ENCODE data around the gene FYN. TPM values are rescaled to one million over a fixed set of nuclear protein-coding genes. Genes with fewer than 3 reads are reported as not detected.

Gene FYN
- total RNA-seq, 1 experiment from 2014 or later = 18.5 TPM

DNA sequence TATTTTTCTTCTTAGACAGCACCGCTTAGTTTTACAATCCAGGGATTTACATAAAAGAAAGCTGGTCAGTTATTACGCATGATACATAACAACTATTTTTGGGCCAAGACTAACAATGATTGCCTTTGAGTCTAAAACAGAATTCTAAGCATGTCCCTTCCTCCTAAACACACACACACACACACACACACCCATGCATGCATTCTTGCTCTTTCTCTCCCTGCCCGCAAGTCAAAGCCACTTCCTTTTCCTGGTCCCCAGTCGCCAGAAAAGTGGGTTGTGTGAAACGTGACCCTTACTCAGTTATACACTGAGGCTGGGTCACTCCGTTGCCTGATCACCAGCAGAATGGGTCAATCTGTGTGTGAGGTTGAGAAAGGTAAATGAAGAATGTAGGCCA, 31.4 kb downstream of the FYN start:
- POLR2A ChIA-PET = no interaction called here
- TF ChIP-seq EGR1 (IDR thresholded peaks at IDR 0.05; ENCODE audit: low read depth) = no peak
- TF ChIP-seq, protein P1, sequence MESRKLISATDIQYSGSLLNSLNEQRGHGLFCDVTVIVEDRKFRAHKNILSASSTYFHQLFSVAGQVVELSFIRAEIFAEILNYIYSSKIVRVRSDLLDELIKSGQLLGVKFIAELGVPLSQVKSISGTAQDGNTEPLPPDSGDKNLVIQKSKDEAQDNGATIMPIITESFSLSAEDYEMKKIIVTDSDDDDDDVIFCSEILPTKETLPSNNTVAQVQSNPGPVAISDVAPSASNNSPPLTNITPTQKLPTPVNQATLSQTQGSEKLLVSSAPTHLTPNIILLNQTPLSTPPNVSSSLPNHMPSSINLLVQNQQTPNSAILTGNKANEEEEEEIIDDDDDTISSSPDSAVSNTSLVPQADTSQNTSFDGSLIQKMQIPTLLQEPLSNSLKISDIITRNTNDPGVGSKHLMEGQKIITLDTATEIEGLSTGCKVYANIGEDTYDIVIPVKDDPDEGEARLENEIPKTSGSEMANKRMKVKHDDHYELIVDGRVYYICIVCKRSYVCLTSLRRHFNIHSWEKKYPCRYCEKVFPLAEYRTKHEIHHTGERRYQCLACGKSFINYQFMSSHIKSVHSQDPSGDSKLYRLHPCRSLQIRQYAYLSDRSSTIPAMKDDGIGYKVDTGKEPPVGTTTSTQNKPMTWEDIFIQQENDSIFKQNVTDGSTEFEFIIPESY (IDR thresholded peaks at IDR 0.05; ENCODE audit: extremely low read depth, insufficient replicate concordance, low read length) = no peak
- TF ChIP-seq SRF (IDR thresholded peaks at IDR 0.05; ENCODE audit: low read depth) = no peak

DNA sequence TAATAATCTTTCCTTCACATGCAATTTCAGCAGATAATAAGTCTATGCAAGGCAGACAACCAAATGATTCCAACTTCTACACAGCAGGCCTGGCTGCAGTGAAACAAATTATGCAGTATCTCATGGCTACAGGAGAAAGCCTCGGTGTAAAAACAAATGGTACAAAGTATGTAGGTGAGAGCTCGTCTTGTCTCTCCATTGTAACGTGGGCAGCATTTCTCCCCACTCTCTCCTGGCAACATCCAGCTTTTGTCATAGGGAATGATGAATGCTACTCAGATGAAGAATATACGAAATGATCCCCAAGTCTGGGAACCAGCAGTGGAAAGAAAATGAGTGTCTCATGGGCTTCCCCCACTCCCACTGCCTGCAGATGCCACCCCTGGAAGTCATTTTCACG, 32.4 kb downstream of the FYN start:
- H3K79me2 ChIP-seq (ENCODE audit: insufficient read depth, low read length) = no peaks in the 10 kb centered on the region
- H3K4me3 ChIP-seq (replicated peaks in 1 of 2; ENCODE audit: low read depth in 1 of 2, low read length in 2 of 2) = no peak overlapping the region
- ChIA-PET POLR2A (no interaction called here), RAD21 (ENCODE audit: low non-redundant PET in 1 of 2, low total read pairs in 2 of 2, uncharacterized antibody in 2 of 2, unreplicated experiment in 2 of 2) (no interaction called here), CTCF (no interaction called here)
- DNase-seq (ENCODE audit: low read depth, low spot score) (no peak), ATAC-seq (no peak)
- H2AFZ ChIP-seq (ENCODE audit: low read depth, low read length, poor library complexity, severe bottlenecking) = no peak overlapping the region
- no peak overlapping the region for H3K27ac ChIP-seq (ENCODE audit: low read depth, low read length)
- H3K36me3 ChIP-seq (ENCODE audit: control insufficient read depth in 1 of 2, insufficient read depth in 2 of 2, low read length in 2 of 2) = no peaks in the 10 kb centered on the region
- no peak overlapping the region for H3K9ac ChIP-seq (ENCODE audit: low read length)
- BruUV-seq (replicated peaks) = no TSS peak
- intact Hi-C loops (cut with micrococcal nuclease) = no loop called here
- no peak overlapping the region for H3K4me2 ChIP-seq (ENCODE audit: low read length)
- no peaks in the 10 kb centered on the region for H3K4me1 ChIP-seq (ENCODE audit: control insufficient read depth in 1 of 2, insufficient read depth in 2 of 2, low read length in 2 of 2)
- H3K9me3 ChIP-seq (ENCODE audit: control insufficient read depth in 1 of 2, insufficient read depth in 1 of 2, low read depth in 1 of 2, low read length in 2 of 2) = no peaks in the 10 kb centered on the region
- no peaks in the 10 kb centered on the region for H3K9me2 ChIP-seq (ENCODE audit: insufficient read depth)
- no peaks in the 10 kb centered on the region for H3K27me3 ChIP-seq (ENCODE audit: insufficient read depth, low read length)
- H4K20me1 ChIP-seq (ENCODE audit: insufficient read depth) = no peaks in the 10 kb centered on the region
- TF ChIP-seq, protein P2, sequence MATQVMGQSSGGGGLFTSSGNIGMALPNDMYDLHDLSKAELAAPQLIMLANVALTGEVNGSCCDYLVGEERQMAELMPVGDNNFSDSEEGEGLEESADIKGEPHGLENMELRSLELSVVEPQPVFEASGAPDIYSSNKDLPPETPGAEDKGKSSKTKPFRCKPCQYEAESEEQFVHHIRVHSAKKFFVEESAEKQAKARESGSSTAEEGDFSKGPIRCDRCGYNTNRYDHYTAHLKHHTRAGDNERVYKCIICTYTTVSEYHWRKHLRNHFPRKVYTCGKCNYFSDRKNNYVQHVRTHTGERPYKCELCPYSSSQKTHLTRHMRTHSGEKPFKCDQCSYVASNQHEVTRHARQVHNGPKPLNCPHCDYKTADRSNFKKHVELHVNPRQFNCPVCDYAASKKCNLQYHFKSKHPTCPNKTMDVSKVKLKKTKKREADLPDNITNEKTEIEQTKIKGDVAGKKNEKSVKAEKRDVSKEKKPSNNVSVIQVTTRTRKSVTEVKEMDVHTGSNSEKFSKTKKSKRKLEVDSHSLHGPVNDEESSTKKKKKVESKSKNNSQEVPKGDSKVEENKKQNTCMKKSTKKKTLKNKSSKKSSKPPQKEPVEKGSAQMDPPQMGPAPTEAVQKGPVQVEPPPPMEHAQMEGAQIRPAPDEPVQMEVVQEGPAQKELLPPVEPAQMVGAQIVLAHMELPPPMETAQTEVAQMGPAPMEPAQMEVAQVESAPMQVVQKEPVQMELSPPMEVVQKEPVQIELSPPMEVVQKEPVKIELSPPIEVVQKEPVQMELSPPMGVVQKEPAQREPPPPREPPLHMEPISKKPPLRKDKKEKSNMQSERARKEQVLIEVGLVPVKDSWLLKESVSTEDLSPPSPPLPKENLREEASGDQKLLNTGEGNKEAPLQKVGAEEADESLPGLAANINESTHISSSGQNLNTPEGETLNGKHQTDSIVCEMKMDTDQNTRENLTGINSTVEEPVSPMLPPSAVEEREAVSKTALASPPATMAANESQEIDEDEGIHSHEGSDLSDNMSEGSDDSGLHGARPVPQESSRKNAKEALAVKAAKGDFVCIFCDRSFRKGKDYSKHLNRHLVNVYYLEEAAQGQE (IDR thresholded peaks at IDR 0.05; ENCODE audit: low read depth) = no peak
- TF ChIP-seq FOSL1 (IDR thresholded peaks at IDR 0.05; ENCODE audit: low read depth) = no peak
- no peak for TF ChIP-seq ELF1 (IDR thresholded peaks at IDR 0.05; ENCODE audit: borderline replicate concordance, low read depth)
- no peak for TF ChIP-seq ZNF274 (IDR thresholded peaks at IDR 0.05; ENCODE audit: low read depth, low read length)
- TF ChIP-seq EZH2phosphoT487 (IDR thresholded peaks at IDR 0.05; ENCODE audit: borderline replicate concordance) = no peak
- TF ChIP-seq, protein P3, sequence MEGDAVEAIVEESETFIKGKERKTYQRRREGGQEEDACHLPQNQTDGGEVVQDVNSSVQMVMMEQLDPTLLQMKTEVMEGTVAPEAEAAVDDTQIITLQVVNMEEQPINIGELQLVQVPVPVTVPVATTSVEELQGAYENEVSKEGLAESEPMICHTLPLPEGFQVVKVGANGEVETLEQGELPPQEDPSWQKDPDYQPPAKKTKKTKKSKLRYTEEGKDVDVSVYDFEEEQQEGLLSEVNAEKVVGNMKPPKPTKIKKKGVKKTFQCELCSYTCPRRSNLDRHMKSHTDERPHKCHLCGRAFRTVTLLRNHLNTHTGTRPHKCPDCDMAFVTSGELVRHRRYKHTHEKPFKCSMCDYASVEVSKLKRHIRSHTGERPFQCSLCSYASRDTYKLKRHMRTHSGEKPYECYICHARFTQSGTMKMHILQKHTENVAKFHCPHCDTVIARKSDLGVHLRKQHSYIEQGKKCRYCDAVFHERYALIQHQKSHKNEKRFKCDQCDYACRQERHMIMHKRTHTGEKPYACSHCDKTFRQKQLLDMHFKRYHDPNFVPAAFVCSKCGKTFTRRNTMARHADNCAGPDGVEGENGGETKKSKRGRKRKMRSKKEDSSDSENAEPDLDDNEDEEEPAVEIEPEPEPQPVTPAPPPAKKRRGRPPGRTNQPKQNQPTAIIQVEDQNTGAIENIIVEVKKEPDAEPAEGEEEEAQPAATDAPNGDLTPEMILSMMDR (IDR thresholded peaks at IDR 0.05 in 2 of 3, conservative IDR thresholded peaks at IDR 0.05 in 1 of 3; ENCODE audit: borderline replicate concordance in 1 of 3, insufficient read depth in 1 of 3, low read depth in 2 of 3, low read length in 2 of 3) = no peak
- TF ChIP-seq ZFX (IDR thresholded peaks at IDR 0.05) = no peak
- no peak for TF ChIP-seq TCF7L2 (IDR thresholded peaks at IDR 0.05; ENCODE audit: borderline replicate concordance, extremely low read depth, insufficient read depth, insufficient read length)
- TF ChIP-seq YY1 (IDR thresholded peaks at IDR 0.05; ENCODE audit: extremely low read depth, insufficient replicate concordance, low read depth, low read length) = no peak
- no peak for TF ChIP-seq SIN3A (IDR thresholded peaks at IDR 0.05; ENCODE audit: low read depth)

More for the DNA sequence above, 31.4 kb downstream of the FYN start:
- no peaks in the 10 kb centered on the region for H3K27me3 ChIP-seq (ENCODE audit: insufficient read depth, low read length)
- no peaks in the 10 kb centered on the region for H3K9me2 ChIP-seq (ENCODE audit: insufficient read depth)
- ChIA-PET RAD21 (ENCODE audit: low non-redundant PET in 1 of 2, low total read pairs in 2 of 2, uncharacterized antibody in 2 of 2, unreplicated experiment in 2 of 2) (no interaction called here), CTCF (no interaction called here)
- intact Hi-C loops (cut with micrococcal nuclease) = loop anchor here (1.0 kb wide), 1 partner anchor 21 kb away; no protein-coding TSS in a partner anchor
- no peaks in the 10 kb centered on the region for H3K79me2 ChIP-seq (ENCODE audit: insufficient read depth, low read length)
- no peak overlapping the region for H3K4me3 ChIP-seq (replicated peaks in 1 of 2; ENCODE audit: low read depth in 1 of 2, low read length in 2 of 2)
- H3K9ac ChIP-seq (ENCODE audit: low read length) = no peak overlapping the region
- no peak overlapping the region for H2AFZ ChIP-seq (ENCODE audit: low read depth, low read length, poor library complexity, severe bottlenecking)
- no peaks in the 10 kb centered on the region for H3K9me3 ChIP-seq (ENCODE audit: control insufficient read depth in 1 of 2, insufficient read depth in 1 of 2, low read depth in 1 of 2, low read length in 2 of 2)
- no peaks in the 10 kb centered on the region for H3K4me1 ChIP-seq (ENCODE audit: control insufficient read depth in 1 of 2, insufficient read depth in 2 of 2, low read length in 2 of 2)
- H3K4me2 ChIP-seq (ENCODE audit: low read length) = no peak overlapping the region
- DNase-seq (ENCODE audit: low read depth, low spot score) (no peak), ATAC-seq (no peak)
- H4K20me1 ChIP-seq (ENCODE audit: insufficient read depth) = no peaks in the 10 kb centered on the region
- H3K36me3 ChIP-seq (ENCODE audit: control insufficient read depth in 1 of 2, insufficient read depth in 2 of 2, low read length in 2 of 2) = no peaks in the 10 kb centered on the region
- H3K27ac ChIP-seq (ENCODE audit: low read depth, low read length) = no peak overlapping the region
- BruUV-seq (replicated peaks) = no TSS peak
